Mucosa of gallbladder (tissue), 1 donor: ENCODE data around the gene CDYL2. TPM values are rescaled to one million over a fixed set of nuclear protein-coding genes. Genes with fewer than 3 reads are reported as not detected.
A peak's percentile ranks its signal among the peaks of the same experiment; 100 is the strongest.
"Not testable (repeated sequence)": the region's sequence is repeated elsewhere in the genome, so short reads cannot be mapped to it uniquely, and the experiment has no call there.

Source experiments
- DNase-seq: peaks from one replicate; pipeline ENCODE4 v3.0.0-alpha.2; 2020; ENCODE audit warnings: low spot score
- total RNA-seq: library from RNA; stranded (reverse); gene quantifications from one replicate; pipeline ENCODE4 v1.2.1, GENCODE V29; 2021
- donor health status: DM: no; HTN: no; CAD: no.

The CDYL2 gene
- total RNA-seq, 1 donor from 2014 or later = 14.1 TPM

DNA sequence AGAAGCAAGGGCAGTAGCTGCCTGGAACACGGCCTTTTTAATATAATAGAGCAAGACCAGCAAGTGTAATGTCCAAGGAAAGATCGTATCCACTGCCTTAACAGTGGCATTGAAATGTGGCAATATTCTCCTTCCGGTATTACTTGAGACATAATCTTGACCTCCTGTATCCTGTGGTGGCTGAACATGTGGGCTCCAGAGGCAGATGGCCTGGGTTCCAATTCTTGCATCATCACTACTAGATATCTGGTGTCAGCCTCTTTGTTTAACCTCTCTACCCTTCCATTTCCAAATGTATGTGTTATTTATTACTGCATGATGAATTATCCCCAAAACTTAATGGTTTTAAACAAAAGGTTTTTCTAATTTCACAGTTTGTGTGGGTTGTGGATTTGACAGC is 3.5 kb upstream of the CDYL2 start:
- DNase-seq = no peak

DNA sequence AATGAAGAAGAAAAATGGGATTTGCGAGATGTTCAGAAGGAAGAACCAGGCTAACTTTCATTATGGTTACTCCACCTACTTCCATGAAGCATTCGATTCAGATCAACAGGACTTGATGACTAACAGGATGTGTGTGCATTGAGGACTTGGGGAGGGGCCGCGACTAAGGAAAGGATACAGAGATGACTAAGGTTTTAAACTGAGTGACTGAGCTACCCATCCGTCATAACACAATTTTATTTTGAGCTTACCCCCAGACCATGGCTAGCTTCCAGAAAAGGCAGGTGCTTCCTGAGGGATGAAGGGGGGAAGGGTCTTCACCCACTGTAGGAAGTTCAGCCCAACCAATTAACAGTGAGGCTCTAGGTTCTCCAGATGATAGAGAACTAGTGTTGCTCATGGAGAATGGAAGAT is 2.5 kb upstream of the CDYL2 start:
- no peak for DNase-seq

DNA sequence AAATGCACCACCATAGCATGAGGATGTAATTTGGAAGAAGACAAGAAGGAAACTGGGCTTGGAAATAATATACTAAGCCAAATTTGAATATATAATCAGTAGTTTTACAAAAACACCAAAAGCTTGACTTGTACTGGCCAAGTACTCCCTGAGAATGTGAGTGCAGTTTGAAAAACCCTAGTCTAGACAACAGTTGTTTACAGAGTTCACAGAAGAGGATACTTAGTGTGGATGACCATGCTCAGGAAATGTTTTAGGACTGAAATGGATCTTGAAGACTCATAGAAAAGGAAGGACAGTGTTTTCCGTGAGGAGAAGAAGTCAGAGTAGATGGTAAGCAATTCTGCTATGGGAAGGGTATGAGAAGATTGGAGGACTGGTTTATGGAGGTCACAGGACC is 1.9 kb upstream of the CDYL2 start:
- DNase-seq = no peak

DNA sequence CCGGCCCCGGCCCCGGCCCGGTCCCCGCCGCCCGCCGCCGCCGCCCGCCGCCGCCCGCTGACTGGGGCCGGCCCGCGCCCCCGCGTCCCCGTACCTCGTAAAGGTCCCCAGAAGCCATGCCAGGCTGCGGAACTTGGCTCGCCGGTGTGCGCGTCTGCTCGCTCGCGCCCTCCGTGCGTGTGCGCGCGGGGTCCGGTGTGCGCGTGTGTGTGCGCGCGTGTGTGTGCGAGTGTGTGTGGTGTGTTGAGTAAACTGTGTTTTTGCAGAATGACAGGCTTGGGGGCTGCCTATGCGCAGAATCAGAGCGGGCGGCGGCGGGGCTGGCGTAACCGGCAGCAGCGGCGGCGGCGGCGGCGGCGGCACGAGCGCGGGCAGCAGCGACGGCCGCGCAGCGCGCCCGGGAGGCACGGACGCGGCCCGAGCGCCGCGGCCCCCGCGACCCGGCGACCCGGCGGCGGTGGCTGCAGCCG is 307 bp downstream of the CDYL2 start:
- DNase-seq = peak; percentile 26

DNA sequence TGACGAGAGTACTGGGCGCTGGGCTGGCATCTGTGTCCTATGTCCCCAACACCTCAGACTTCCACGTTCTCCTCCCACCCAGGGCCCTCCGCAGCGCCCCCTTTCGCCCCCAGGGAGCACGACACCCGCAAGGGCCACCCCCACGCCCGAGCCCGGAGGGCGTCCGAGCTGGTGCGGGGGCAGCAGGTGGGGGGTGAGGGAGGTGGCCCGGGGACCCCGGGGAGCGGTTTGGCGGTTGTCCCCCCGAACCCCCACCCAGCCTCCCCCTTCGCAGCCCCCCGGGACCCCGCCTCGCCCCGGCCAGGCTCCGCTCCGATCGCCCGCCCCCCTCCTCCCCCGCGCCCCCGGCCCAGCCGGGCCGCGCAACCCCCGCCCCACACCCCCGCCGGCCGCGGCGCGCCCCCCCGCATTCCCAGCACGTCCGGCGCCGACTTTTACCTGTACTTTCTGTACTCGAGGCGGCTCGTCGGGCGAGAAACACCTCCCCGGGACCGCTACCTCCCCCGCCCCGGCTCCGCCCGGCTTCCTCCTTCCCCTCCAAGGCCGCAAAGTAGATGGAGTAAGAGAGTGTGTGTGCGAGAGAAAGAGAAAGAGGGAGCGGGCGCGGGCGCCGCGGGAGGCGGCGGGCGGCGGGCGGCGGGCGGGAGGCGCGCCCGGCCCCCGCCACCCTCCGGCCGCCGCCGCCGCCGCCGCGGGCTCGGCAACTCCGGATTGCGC is 901 bp downstream of the CDYL2 start:
- DNase-seq = no peak

DNA sequence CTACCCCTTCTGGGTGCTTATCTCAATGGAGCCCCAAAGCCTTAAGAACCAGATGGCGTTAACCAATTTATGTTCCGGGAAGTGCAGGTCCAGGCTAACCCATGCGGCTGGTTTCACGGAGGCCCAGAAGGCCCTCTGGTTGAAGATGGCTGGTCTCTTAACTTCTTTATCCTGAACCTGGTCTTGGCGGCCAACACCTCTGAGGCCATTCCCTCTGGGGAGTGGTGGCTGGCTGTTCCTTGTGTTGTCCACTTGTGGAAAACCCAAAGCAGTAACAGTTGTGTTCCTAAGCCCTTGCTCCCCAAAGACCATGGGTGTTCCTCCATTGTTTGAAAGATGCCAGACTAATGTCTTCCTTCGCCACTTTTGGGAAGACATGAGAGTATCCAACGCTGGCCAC is 1.5 kb downstream of the CDYL2 start:
- no peak for DNase-seq

DNA sequence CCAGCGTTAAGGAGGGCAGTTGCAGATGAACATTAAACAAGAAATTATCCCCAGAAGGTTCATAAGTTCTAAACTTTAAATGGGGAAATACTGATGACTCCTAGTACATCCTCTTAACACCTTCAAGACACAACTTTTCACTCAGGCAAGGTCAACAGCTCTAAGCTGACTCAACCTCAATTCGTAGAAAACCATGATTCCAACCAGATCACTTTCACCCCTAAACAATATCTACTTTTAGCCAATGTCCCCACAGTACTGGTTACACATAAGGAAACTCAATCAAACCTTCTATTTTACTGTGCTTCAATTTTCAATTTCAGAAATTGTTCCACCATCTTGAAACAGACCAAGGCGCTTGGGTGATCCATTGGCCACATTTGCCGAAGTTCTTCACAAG is 2.3 kb downstream of the CDYL2 start:
- DNase-seq = no peak

DNA sequence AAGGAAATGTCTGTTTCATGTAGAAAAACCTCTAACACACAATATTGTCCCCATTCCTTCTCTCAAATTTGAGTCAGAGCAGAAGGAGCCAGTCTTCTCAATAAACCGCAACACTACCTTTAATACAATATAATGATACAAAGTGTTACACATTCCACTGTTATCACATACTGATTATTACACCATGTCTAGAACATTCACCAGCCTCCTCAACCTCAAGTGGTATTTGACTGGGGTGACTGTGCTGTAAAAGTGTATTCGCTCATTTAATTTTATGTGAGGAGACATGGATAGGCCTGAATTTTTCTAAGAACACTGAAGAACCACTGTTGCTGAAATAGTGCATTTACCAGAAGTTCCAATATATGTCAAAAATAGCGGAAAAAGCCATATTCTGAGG is 10.3 kb downstream of the CDYL2 start:
- no peak for DNase-seq

DNA sequence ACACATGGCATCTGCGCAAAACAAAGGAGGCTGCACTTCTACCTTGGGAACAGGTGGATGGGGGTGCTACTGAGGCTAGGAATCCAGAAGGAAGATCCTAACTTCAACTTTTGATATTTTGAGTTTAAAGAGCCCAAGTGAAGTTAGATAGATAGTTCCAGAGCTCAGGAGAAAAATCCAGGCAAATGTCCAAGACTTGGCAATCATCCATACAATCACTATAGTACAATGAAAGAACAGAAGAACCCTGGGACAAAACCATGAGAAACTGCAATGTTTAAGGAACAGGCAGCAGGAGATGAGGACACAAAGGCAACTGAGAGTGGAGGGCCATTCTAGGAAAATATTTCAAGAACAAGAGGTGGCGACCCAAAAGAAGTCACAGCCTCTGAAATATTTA is 12.4 kb downstream of the CDYL2 start:
- DNase-seq = no peak

DNA sequence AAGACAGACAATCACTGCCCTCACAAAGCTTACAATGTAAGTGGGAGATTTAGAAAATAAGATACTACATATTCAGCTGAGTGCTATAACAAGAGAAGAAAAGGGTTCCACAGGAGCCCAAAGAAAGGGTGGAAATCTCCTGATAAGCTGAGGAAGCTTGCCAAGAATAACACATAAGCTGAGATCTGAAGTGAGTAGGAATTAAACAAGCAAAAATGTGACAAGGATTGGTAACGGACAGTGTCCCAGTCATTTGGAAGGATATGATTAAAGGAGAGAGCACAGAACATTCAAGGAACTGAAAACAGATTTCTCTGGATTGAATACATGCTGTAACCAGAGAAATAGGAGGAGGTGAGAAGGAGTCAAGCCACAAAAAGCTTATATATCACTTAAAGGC is 13.0 kb downstream of the CDYL2 start:
- DNase-seq = no peak

DNA sequence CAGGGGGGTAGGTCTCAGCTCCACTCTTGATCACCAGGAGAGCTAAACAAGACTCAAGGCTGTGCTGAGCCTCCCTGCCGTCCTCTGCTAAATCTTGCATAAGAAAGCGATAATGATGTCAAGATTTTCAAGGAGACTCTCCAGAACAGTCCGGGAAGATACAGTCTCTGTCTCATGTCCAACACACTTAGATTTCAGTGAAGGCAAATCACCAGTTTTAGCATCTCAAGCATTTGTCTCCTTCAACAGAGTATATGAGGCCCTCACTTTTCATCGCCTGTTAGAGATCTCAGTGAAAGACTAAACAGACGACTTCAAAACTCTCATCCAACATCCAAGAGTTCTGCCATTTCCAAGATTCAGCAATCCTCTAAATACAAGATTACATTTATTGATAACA is 13.6 kb downstream of the CDYL2 start:
- DNase-seq = no peak

DNA sequence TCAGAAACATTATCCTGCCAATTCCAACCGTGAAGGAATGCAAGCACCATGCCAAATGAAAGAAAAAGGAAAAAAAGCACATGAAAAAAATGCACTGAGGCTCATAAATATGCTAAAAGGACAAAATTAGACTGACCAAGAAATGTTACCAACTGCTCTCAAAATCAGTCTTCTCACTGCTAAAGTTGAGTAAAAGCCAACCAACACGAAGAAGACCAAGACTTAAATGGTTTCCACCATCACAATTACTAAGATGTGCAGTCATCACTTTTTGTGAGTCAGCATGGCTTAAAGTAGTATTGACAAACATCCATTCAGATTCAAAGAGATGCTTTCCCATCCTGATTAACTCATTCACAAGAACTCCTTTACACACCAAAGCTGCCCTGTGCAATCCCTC is 16.4 kb downstream of the CDYL2 start:
- DNase-seq = no peak

DNA sequence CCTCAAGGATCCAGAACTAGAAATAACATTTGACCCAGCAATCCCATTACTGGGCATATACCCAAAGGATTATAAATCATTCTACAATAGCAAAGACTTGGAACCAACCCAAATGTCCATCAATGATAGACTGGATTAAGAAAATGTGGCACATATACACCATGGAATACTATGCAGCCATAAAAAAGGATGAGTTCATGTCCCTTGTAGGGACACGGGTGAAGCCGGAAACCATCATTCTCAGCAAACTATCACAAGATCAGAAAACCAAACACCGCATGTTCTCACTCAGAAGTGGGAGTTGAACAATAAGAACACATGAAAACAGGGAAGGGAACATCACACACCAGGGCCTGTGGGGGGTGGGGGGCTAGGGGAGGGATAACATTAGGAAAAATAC is 17.8 kb downstream of the CDYL2 start:
- DNase-seq = not testable (repeated sequence)

DNA sequence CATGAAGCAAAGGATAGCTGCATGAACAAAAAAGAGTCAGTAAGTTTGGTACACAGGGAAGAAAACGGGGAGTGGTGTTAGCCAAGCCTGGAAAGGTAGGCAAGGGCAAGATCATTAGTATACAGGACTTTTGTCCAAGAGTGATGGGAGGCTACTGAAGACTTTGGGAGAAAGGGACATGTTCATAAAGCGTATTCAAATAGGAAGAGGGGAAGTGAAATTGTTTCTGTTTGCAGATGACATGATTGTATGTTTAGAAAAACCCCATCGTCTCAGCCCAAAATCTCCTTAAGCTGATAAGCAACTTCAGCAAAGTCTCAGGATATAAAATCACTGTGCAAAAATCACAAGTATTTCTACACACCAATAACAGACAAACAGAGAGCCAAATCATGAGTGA is 19.4 kb downstream of the CDYL2 start:
- no peak for DNase-seq

DNA sequence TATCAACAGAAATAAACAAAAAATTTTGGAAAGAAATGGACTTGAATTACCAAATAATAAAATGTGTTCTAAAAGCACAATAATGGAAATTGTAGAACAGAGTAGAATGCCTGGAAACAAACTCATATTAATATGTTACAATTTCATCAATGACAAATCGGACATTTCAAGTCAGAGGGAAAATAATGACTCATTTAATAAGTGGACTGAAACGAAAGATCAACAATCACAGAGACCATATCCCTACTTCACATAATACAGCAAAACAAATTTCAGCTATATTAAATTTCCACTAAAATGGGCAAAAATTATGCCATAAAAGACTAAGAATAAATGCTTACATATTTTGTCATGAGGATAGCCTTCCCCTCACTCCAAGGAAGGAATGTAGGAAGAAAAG is 25.7 kb downstream of the CDYL2 start:
- no peak for DNase-seq

DNA sequence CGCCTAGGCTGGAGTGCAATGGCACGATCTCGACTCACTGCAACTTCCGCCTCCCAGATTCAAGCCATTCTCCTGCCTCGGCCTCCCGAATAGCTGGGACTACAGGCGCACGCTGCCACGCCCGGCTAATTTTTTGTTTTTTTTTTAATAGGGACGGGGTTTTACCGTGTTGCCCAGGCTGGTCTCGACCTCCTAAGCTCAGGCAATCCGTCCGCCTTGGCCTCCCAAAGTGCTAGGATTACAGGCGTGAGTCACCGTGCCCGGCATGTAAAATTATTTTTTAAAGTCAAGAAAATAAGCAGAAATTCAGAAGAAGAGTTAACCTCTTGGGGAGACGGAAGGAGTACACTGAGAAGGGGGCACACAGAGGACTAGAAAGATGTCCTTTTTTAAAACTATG is 27.5 kb downstream of the CDYL2 start:
- DNase-seq = no peak

DNA sequence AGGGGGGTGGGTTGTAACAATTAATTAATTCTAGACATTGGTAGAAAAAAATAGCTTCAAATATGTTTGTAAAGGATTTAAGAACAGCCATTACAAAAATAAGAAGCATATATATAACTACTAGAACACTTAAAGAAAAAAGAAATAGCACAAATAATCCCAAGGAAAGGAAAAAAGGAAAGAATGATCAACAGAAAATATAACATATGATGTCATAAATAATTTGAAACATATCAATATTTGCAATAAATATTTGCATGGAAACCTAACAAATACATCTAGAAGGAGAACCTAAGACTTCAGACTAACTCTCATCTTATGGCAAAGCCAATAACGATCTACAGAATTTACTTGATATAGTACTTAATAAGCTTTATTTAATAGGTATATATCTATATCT is 28.9 kb downstream of the CDYL2 start:
- no peak for DNase-seq

DNA sequence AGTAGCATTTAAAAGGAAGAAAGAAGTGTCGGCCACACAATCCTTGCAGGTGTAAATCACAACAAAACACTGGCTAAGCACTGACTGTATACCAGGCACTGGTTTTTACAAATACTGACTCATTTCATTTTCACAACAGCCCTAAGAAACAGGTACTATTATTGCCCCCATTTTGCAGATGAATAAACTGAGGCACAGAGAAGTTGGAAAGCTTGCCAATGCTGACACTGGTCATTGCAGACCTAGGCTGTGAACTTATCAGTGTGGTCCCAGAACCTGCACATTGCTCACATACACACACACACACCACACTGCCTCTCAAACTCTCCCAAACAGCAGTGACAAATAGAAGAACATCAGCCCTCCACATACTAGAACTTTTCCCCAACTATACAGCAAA is 37.6 kb downstream of the CDYL2 start:
- DNase-seq = no peak

DNA sequence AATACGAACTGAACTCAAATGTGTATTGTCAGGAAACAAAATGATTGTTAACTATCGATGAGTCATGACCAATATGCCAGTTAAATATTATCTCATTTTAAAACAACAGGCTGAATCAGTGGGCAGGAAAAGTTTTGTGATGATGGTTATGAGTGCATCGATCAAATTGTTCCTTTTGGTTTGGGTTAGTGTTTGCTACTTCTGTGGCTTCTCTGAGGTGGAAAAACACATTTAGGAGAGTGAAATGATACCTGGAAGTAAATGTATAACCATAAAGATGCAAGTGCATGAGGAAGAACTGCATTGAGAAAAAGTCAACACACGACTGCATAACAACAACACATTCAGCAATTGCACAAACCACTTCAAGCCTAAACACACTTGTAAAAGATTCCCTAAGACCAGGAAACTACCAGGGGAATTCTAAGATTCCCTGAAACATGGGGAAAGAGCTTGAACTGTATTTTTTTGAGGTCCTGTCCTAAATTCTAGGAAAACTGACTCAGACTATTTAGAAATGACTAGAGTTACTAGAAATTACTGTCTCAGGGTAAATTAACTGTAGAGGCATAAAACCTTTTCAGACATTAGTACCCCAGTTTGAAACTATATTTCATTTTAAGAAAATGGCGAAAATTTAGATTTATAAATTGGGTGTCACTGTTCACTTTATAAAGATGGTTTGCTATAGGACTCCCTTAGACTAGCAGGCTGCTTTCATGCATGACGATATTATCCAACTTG is 44.8 kb downstream of the CDYL2 start:
- DNase-seq = no peak

DNA sequence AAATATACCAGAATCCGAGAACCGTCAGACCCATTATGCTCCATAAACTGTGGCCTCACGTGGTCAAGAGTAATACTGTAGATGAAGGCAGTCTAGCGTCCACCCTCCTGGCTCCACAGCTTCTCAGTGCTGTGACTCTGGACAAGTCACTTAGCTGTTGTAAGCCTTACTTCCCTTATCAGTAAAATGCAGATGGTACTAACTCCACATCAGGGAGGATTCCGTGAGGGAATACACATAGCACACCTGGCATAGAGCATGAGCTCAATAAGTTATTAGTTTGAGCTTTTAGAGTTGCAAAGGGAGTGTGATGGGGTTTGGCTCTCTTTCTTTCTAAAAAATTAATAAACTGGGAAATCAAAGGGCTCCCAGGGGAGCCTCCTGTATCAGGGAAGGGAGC is 49.9 kb downstream of the CDYL2 start:
- no peak for DNase-seq

DNA sequence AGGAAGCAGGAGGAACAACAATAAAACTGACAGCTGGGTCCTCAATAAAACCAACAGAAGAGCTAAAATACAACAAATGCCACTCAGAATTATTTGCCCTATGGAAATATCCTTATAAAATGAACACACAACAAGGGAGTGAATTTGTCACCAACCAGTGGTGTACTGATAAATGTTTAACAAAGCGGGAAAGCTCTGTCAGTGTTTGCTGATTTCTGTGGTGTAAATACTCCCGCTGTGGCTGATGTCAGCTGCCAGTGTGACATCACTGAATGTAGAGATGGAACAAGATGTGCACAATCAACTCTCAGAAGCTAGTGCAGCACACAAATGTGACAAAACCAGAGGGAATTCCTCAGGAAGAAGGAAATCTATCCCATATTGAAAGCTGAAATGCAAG is 51.9 kb downstream of the CDYL2 start:
- no peak for DNase-seq

DNA sequence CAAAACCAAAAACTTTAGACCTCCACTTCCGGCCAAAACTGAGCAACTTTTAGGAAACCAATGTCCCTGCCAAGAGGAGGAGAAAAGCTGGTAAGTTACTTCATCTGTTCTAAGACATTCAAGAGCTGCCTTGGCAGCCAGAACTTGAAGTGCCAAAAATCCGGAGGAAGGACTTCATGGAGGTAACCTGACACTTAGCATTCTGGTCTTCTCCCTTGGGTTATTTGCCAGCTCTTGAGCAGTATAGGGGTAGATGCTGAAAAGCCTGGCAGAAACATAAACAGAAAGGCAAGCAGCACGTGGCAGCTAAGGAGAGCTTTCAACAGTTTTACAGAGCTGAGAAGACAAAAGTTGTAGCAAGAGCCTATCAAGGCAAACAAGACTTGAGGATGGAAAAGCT is 53.2 kb downstream of the CDYL2 start:
- DNase-seq = no peak

DNA sequence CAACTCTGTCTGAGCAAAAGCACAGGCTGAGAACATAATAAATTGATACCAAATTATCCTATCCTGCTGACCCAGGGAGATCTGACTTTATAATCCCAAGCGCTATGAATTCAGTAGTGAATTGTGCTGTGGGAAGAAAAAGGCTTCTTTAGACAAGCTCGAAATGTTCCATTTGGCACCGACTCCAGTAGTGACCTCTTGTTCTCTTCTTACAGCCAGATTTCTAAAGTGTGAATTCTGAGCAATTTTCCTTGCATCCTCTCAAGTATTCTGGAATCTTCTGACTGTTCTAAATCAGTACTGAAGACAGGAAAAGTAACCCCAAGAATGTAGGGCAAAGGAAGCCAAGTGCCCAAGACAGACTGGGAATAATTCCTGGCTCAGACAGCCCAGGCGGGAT is 58.2 kb downstream of the CDYL2 start:
- no peak for DNase-seq

DNA sequence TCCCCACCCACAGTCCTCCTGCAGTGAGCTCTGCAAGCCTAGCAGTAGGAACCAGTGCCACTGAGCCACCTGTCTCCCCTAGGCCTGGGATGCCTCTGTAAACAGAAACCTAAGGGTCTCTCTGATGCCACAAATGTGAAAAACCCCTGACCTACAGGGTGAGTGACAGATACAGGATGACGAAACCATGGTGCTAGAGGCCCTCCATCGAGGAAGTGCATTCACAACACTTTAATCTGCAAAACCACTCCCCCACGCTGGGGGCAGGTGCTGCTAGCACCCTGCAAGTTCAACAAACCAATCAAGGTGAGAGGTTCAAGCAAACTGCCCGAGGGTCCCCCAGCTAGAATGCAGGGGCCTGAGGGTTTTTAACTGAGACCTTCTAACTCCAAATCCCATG is 59.5 kb downstream of the CDYL2 start:
- no peak for DNase-seq
